Spleen (tissue), 7 donors: ENCODE results near the gene HLF.

Experiments
- POLR2A ChIP-seq, 3 donors: fragments of 450-650 bp; IDR thresholded peaks; one replicate each; pipeline ENCODE4 v1.5.1; 2017; ENCODE audit warnings: antibody characterized with exemption in 3 of 3, mild to moderate bottlenecking in 1 of 3
- POLR2AphosphoS5 ChIP-seq, 3 donors: sonication (generic); formaldehyde crosslinking; IDR thresholded peaks; one replicate each; pipeline ENCODE4 v1.5.1; 2017; ENCODE audit warnings: antibody characterized with exemption in 3 of 3
- TF ChIP-seq, protein P1 (sequence below), 11 experiments: fragments of 200-600 bp in 7 of 11; fragments of 450-650 bp in 4 of 11; sonication (generic) in 4 of 11; IDR thresholded peaks in 8 of 11; conservative IDR thresholded peaks in 3 of 11; 1 replicate in 7 of 11; 2 replicates in 4 of 11; pipeline versions ENCODE4 v1.4.0 to v1.8.0; 2016 to 2021; ENCODE audit warnings: antibody characterized with exemption in 11 of 11, inconsistent platforms in 4 of 11, mild to moderate bottlenecking in 1 of 11
- donor health status: DM: no; HTN: no; CAD: no; lungs with moderate emphysema.
- donor health status: DM: no; HTN: no; CAD: no.
- donor health status: DM: no; HTN: no; CAD: no.

DNA sequence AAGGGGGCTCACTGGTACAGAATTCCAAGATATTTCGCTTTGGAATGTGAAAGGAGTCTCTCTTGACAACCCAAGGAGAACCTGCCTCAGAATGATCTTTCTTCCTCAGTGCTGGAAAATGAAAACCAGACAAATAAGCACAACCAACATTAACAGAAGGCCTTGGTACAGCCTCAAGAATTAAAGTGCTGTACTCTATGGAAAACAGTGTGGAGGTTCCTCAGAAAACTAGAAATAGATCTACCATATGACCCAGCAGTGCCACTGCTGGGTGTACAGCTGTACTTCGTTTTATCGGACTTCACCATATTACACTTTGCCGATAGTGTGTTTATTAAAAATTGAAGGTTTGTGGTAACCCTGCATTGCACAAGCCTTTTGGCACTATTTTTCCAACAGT is 25.2 kb downstream of the HLF start:
- TF ChIP-seq, protein P1, sequence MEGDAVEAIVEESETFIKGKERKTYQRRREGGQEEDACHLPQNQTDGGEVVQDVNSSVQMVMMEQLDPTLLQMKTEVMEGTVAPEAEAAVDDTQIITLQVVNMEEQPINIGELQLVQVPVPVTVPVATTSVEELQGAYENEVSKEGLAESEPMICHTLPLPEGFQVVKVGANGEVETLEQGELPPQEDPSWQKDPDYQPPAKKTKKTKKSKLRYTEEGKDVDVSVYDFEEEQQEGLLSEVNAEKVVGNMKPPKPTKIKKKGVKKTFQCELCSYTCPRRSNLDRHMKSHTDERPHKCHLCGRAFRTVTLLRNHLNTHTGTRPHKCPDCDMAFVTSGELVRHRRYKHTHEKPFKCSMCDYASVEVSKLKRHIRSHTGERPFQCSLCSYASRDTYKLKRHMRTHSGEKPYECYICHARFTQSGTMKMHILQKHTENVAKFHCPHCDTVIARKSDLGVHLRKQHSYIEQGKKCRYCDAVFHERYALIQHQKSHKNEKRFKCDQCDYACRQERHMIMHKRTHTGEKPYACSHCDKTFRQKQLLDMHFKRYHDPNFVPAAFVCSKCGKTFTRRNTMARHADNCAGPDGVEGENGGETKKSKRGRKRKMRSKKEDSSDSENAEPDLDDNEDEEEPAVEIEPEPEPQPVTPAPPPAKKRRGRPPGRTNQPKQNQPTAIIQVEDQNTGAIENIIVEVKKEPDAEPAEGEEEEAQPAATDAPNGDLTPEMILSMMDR (IDR thresholded peaks at IDR 0.05 in 8 of 11, conservative IDR thresholded peaks at IDR 0.05 in 3 of 11): no peak
- TF ChIP-seq POLR2A (IDR thresholded peaks at IDR 0.05): no peak
- TF ChIP-seq POLR2AphosphoS5 (IDR thresholded peaks at IDR 0.05): no peak
